Measurements from ENCODE around the gene LSS. TPM values are rescaled to one million over a fixed set of nuclear protein-coding genes. Genes with fewer than 3 reads are reported as not detected.

The LSS gene
- total and polyA plus RNA-seq, 2 experiments from 2014 or later, result 55.0 to 237 TPM

DNA sequence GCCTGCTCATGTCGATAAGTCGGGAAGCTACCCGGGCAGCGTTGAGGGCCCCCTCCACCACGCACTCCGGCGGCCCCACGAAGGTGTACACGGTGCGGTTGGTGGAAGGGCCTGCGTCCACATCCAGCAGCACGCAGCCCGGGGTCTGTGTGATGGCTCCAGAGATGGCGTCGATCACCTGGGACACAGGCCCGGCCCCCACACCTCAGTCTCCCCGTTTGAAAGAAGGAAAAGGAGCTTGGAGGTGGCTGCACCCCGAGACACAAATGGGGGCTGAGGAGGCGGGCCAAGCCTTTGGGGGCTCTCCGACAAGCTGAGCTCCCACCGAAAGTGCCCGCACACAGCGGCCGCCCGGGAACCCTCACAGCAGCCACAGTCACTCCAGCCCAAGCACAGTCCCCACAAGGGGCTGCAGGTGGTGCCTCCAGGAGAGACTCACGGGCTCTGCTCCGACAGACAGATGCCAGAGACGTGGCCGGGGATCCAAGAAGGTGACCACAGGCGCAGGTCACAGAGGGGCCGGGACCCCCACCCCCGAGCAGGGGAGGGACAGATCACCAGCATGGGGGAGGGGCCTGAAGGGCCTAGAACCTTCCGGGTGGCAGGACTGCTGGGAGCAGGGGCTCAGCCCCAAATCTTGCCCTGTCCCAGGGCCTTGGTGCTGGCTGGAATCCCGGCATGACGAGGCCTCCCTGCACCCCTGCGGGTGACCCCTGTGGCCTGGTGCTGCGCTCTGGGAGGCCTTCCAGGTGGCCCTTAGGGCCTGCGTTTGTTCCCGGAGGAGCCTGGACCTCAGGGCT lies 74.2 kb downstream of the LSS start:
- peaks cover 6% of the 10 kb centered on the region for H3K27me3 Mint-ChIP-seq (ENCODE audit: insufficient read depth, low read depth, poor library complexity)
- Histone ChIP-seq H4K20me1 (replicated peaks; ENCODE audit: insufficient read depth) (no peaks in the 10 kb centered on the region), H3K9me2 (ENCODE audit: insufficient read depth) (no peaks in the 10 kb centered on the region), H3K4me2 (no peak overlapping the region), H3K27me3 (ENCODE audit: insufficient read depth) (no peaks in the 10 kb centered on the region), H2AFZ (no peak overlapping the region), H3K4me3 (no peak overlapping the region), H3K27ac (ENCODE audit: low read depth) (no peak overlapping the region), H3K79me2 (replicated peaks; ENCODE audit: insufficient read depth) (no peaks in the 10 kb centered on the region), H3K4me1 (ENCODE audit: insufficient read depth) (no peaks in the 10 kb centered on the region; the same call in 1 of the 2 replicates), H3F3A (replicated peaks; ENCODE audit: low read depth) (no peaks in the 10 kb centered on the region), H3K36me3 (ENCODE audit: insufficient read depth) (no peaks in the 10 kb centered on the region)
- H3K4me3 Mint-ChIP-seq, result no peak overlapping the region
- ATAC-seq (no peak; the same call in 2 of the 3 replicates), DNase-seq (ENCODE audit: low spot score) (no peak)
- TF ChIP-seq, protein P1, sequence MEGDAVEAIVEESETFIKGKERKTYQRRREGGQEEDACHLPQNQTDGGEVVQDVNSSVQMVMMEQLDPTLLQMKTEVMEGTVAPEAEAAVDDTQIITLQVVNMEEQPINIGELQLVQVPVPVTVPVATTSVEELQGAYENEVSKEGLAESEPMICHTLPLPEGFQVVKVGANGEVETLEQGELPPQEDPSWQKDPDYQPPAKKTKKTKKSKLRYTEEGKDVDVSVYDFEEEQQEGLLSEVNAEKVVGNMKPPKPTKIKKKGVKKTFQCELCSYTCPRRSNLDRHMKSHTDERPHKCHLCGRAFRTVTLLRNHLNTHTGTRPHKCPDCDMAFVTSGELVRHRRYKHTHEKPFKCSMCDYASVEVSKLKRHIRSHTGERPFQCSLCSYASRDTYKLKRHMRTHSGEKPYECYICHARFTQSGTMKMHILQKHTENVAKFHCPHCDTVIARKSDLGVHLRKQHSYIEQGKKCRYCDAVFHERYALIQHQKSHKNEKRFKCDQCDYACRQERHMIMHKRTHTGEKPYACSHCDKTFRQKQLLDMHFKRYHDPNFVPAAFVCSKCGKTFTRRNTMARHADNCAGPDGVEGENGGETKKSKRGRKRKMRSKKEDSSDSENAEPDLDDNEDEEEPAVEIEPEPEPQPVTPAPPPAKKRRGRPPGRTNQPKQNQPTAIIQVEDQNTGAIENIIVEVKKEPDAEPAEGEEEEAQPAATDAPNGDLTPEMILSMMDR (conservative IDR thresholded peaks at IDR 0.05; ENCODE audit: low read depth in 2 of 2), result no peak
- TF ChIP-seq NANOG (IDR thresholded peaks at IDR 0.05; ENCODE audit: borderline replicate concordance) (no peak), ZNF331 (CRISPR knock-in tag; IDR thresholded peaks at IDR 0.05; ENCODE audit: low read depth) (no peak), REST (IDR thresholded peaks at IDR 0.05; ENCODE audit: unreplicated experiment) (no peak), ZNF114 (CRISPR knock-in tag; IDR thresholded peaks at IDR 0.05) (no peak), POLR2AphosphoS5 (IDR thresholded peaks at IDR 0.05; ENCODE audit: low read depth) (no peak), JUNB (IDR thresholded peaks at IDR 0.05; ENCODE audit: unreplicated experiment) (no peak), STAT1 (IDR thresholded peaks at IDR 0.05; ENCODE audit: unreplicated experiment) (no peak), EZH2 (IDR thresholded peaks at IDR 0.05; ENCODE audit: low read depth, unreplicated experiment) (no peak), CREB1 (CRISPR knock-in tag; IDR thresholded peaks at IDR 0.05; ENCODE audit: low read depth) (no peak), EZH2phosphoT487 (IDR thresholded peaks at IDR 0.05; ENCODE audit: unreplicated experiment) (no peak)
- TF ChIP-seq, protein P2, sequence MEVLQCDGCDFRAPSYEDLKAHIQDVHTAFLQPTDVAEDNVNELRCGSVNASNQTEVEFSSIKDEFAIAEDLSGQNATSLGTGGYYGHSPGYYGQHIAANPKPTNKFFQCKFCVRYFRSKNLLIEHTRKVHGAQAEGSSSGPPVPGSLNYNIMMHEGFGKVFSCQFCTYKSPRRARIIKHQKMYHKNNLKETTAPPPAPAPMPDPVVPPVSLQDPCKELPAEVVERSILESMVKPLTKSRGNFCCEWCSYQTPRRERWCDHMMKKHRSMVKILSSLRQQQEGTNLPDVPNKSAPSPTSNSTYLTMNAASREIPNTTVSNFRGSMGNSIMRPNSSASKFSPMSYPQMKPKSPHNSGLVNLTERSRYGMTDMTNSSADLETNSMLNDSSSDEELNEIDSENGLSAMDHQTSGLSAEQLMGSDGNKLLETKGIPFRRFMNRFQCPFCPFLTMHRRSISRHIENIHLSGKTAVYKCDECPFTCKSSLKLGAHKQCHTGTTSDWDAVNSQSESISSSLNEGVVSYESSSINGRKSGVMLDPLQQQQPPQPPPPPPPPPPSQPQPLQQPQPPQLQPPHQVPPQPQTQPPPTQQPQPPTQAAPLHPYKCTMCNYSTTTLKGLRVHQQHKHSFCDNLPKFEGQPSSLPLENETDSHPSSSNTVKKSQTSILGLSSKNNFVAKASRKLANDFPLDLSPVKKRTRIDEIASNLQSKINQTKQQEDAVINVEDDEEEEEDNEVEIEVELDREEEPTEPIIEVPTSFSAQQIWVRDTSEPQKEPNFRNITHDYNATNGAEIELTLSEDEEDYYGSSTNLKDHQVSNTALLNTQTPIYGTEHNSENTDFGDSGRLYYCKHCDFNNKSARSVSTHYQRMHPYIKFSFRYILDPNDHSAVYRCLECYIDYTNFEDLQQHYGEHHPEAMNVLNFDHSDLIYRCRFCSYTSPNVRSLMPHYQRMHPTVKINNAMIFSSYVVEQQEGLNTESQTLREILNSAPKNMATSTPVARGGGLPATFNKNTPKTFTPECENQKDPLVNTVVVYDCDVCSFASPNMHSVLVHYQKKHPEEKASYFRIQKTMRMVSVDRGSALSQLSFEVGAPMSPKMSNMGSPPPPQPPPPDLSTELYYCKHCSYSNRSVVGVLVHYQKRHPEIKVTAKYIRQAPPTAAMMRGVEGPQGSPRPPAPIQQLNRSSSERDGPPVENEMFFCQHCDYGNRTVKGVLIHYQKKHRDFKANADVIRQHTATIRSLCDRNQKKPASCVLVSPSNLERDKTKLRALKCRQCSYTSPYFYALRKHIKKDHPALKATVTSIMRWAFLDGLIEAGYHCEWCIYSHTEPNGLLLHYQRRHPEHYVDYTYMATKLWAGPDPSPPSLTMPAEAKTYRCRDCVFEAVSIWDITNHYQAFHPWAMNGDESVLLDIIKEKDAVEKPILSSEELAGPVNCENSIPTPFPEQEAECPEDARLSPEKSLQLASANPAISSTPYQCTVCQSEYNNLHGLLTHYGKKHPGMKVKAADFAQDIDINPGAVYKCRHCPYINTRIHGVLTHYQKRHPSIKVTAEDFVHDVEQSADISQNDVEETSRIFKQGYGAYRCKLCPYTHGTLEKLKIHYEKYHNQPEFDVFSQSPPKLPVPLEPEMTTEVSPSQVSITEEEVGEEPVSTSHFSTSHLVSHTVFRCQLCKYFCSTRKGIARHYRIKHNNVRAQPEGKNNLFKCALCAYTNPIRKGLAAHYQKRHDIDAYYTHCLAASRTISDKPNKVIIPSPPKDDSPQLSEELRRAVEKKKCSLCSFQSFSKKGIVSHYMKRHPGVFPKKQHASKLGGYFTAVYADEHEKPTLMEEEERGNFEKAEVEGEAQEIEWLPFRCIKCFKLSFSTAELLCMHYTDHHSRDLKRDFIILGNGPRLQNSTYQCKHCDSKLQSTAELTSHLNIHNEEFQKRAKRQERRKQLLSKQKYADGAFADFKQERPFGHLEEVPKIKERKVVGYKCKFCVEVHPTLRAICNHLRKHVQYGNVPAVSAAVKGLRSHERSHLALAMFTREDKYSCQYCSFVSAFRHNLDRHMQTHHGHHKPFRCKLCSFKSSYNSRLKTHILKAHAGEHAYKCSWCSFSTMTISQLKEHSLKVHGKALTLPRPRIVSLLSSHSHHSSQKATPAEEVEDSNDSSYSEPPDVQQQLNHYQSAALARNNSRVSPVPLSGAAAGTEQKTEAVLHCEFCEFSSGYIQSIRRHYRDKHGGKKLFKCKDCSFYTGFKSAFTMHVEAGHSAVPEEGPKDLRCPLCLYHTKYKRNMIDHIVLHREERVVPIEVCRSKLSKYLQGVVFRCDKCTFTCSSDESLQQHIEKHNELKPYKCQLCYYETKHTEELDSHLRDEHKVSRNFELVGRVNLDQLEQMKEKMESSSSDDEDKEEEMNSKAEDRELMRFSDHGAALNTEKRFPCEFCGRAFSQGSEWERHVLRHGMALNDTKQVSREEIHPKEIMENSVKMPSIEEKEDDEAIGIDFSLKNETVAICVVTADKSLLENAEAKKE (CRISPR knock-in tag; IDR thresholded peaks at IDR 0.05), result no peak
- TF ChIP-seq, protein P3, sequence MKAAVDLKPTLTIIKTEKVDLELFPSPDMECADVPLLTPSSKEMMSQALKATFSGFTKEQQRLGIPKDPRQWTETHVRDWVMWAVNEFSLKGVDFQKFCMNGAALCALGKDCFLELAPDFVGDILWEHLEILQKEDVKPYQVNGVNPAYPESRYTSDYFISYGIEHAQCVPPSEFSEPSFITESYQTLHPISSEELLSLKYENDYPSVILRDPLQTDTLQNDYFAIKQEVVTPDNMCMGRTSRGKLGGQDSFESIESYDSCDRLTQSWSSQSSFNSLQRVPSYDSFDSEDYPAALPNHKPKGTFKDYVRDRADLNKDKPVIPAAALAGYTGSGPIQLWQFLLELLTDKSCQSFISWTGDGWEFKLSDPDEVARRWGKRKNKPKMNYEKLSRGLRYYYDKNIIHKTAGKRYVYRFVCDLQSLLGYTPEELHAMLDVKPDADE (IDR thresholded peaks at IDR 0.05), result no peak
- H3K4me1 Mint-ChIP-seq, result peaks cover 11% of the 10 kb centered on the region
- no peaks in the 10 kb centered on the region for H3K9me3 Mint-ChIP-seq
- peaks cover 3% of the 10 kb centered on the region; the same call in 2 of the 3 replicates for H3K36me3 Mint-ChIP-seq (ENCODE audit: low read depth)
- H3K27ac Mint-ChIP-seq, result no peak overlapping the region
